Endothelial cell of umbilical vein (primary cell): ENCODE results near the gene SPINK13. TPM values are rescaled to one million over a fixed set of nuclear protein-coding genes. Genes with fewer than 3 reads are reported as not detected.

Experiments used
- BruUV-seq: library from RNA; stranded (reverse); fragments of 400-500 nt; replicated peaks from 2 replicates; lab custom pipeline; 2021; lab: Mats Ljungman, UMichigan
- CTCF ChIA-PET: fragments of 300-600, 350-600 bp; sonication (Branson Sonifier 250); formaldehyde crosslinking; loops from one replicate; lab custom pipeline; 2021; ENCODE audit warnings: antibody characterized with exemption, inconsistent platforms; lab: Charles Lee
- POLR2A ChIA-PET: fragments of 300-600, 350-600 bp; sonication (Branson Sonifier 250); formaldehyde crosslinking; loops from one replicate; lab custom pipeline; 2021; ENCODE audit warnings: antibody characterized with exemption, inconsistent platforms; lab: Charles Lee
- DNase-seq: peaks from one replicate; pipeline ENCODE4 v3.0.0-alpha.2; 2011; ENCODE audit warnings: low read depth, low spot score
- FAIRE-seq: peaks from 2 replicates; lab custom pipeline; 2011; peaks lifted over from hg19 to GRCh38; lab: Jason Lieb, UNC
- H2AFZ ChIP-seq: 2 replicates; pipeline ENCODE4 v1.6.0; 2012; ENCODE audit warnings: low read depth, low read length, control low read depth, inconsistent platforms
- H3K27ac ChIP-seq: 2 replicates; pipeline ENCODE4 v1.5.1; 2011; ENCODE audit warnings: low read depth, mild to moderate bottlenecking, control low read depth, low read length, moderate library complexity; ENCODE audit not compliant: insufficient read depth
- H3K27me3 ChIP-seq, 2 experiments: 2 replicates each; pipeline versions ENCODE4 v1.6.0 to v1.6.1; 2011; ENCODE audit warnings: low read length in 2 of 2, mixed read lengths in 1 of 2; ENCODE audit not compliant: control insufficient read depth in 2 of 2, insufficient read depth in 2 of 2
- H3K36me3 ChIP-seq, 2 experiments: 2 replicates in 1 of 2; 3 replicates in 1 of 2; pipeline ENCODE4 v1.5.1; 2011; ENCODE audit warnings: low read length in 2 of 2, mild to moderate bottlenecking in 1 of 2, moderate library complexity in 1 of 2; ENCODE audit not compliant: control insufficient read depth in 2 of 2, insufficient read depth in 2 of 2; ENCODE audit errors: extremely low read depth in 1 of 2
- H3K4me1 ChIP-seq: 3 replicates; pipeline ENCODE4 v1.5.1; 2011; ENCODE audit warnings: mild to moderate bottlenecking, low read length; ENCODE audit not compliant: control insufficient read depth, insufficient read depth; ENCODE audit errors: extremely low read depth
- H3K4me2 ChIP-seq: 2 replicates; pipeline ENCODE4 v1.6.1; 2011; ENCODE audit warnings: low read length, control low read depth, mixed read lengths; ENCODE audit not compliant: insufficient read depth
- H3K4me3 ChIP-seq, 3 experiments: fragments of 200-600 bp in 1 of 3; sonication (generic), shearing (Covaris generic) in 1 of 3; replicated peaks in 1 of 3; 2 replicates each; pipeline ENCODE4 v1.5.1; 2011 to 2016; ENCODE audit warnings: control low read depth in 3 of 3, low read length in 3 of 3, mild to moderate bottlenecking in 2 of 3, inconsistent platforms in 1 of 3, low read depth in 1 of 3, moderate library complexity in 1 of 3; ENCODE audit not compliant: insufficient read depth in 1 of 3
- H3K79me2 ChIP-seq: 2 replicates; pipeline ENCODE4 v1.6.0; 2012; ENCODE audit warnings: low read length, inconsistent platforms; ENCODE audit not compliant: control insufficient read depth, insufficient read depth
- H3K9ac ChIP-seq: replicated peaks from 2 replicates; pipeline ENCODE3; 2011; ENCODE audit warnings: low read length, control low read depth; ENCODE audit not compliant: insufficient read depth; ENCODE audit errors: extremely low read depth
- H3K9me1 ChIP-seq: replicated peaks from 3 replicates; pipeline ENCODE4 v1.6.0; 2011; ENCODE audit warnings: mild to moderate bottlenecking, low read length; ENCODE audit not compliant: control insufficient read depth, insufficient read depth; ENCODE audit errors: extremely low read depth
- H3K9me3 ChIP-seq: replicated peaks from 2 replicates; pipeline ENCODE4 v1.5.1; 2012; ENCODE audit warnings: low read length, inconsistent platforms; ENCODE audit not compliant: control insufficient read depth, insufficient read depth
- H4K20me1 ChIP-seq: replicated peaks from 2 replicates; pipeline ENCODE3; 2011; ENCODE audit warnings: mild to moderate bottlenecking, low read length; ENCODE audit not compliant: control insufficient read depth, insufficient read depth; ENCODE audit errors: extremely low read depth
- CTCF ChIP-seq, 2 donors: IDR thresholded peaks; 1 replicate in 1 of 2; 2 replicates in 1 of 2; pipeline ENCODE4 v1.5.1; 2011; ENCODE audit warnings: low read length in 2 of 2, mild to moderate bottlenecking in 2 of 2, moderate library complexity in 2 of 2, control low read depth in 1 of 2, inconsistent platforms in 1 of 2, low read depth in 1 of 2; ENCODE audit not compliant: insufficient read depth in 1 of 2; ENCODE audit errors: extremely low read depth in 1 of 2
- EZH2 ChIP-seq: IDR thresholded peaks from 2 replicates; pipeline ENCODE4 v1.6.1; 2012; ENCODE audit warnings: borderline replicate concordance, low read depth, mild to moderate bottlenecking, moderate library complexity, low read length, inconsistent platforms; ENCODE audit not compliant: severe bottlenecking
- FOS ChIP-seq: IDR thresholded peaks from 2 replicates; pipeline ENCODE4 v1.6.1; 2011; ENCODE audit warnings: mild to moderate bottlenecking, low read length, moderate library complexity, borderline replicate concordance; ENCODE audit not compliant: insufficient read depth
- GATA2 ChIP-seq: IDR thresholded peaks from 2 replicates; pipeline ENCODE4 v1.7.0; 2011; ENCODE audit warnings: low read depth, mild to moderate bottlenecking, moderate library complexity, mixed read lengths, low read length; ENCODE audit not compliant: insufficient read length, insufficient read depth
- JUN ChIP-seq: IDR thresholded peaks from 2 replicates; pipeline ENCODE4 v1.6.1; 2011; ENCODE audit warnings: borderline replicate concordance, low read depth; ENCODE audit not compliant: insufficient read length, insufficient read depth
- MYC ChIP-seq: IDR thresholded peaks from one replicate; pipeline ENCODE4 v1.6.1; 2011; ENCODE audit warnings: mild to moderate bottlenecking, low read depth, low read length
- POLR2A ChIP-seq: IDR thresholded peaks from 2 replicates; pipeline ENCODE4 v1.6.1; 2012; ENCODE audit warnings: low read depth, mild to moderate bottlenecking, control low read depth, low read length
- POLR2AphosphoS5 ChIP-seq: IDR thresholded peaks from 2 replicates; pipeline ENCODE4 v1.6.1; 2012; ENCODE audit warnings: low read depth, mild to moderate bottlenecking, control low read depth, low read length, moderate library complexity; ENCODE audit not compliant: insufficient read depth
- dilution Hi-C: fragments of 300-500 bp; cut with MboI; formaldehyde crosslinking; loops from one replicate; pipeline ENCODE4 v1.15.0; 2019; ENCODE audit warnings: low sequenced_read_pairs; ENCODE audit not compliant: extremely low pct_ligation_motif_present
- intact Hi-C: fragments of 100-400 bp; cut with micrococcal nuclease; formaldehyde crosslinking; loops from one replicate; pipeline ENCODE4 v1.10.0; 2022
- polyA plus RNA-seq, 4 experiments: library from polyadenylated mRNA; depleted of rRNA in 3 of 4; stranded (reverse) in 3 of 4; unstranded in 1 of 4; fragments of >200 nt; gene quantifications; 2 replicates each; pipeline versions ENCODE4 v1.2.1 to v1.2.3, GENCODE V29; 2011 to 2012; ENCODE audit warnings: missing spikeins in 1 of 4
- total RNA-seq: library from RNA; stranded (reverse); gene quantifications from 2 replicates; pipeline ENCODE4 v1.2.3, GENCODE V29; 2021
- TF ChIP-seq, protein P1 (sequence below): IDR thresholded peaks from 2 replicates; pipeline ENCODE4 v1.6.1; 2011; ENCODE audit not compliant: insufficient read depth, insufficient read length

SPINK13 gene
- total and polyA plus RNA-seq, 2 donors (not counting 3 experiments of a cell fraction or from before 2014, with no cell fraction given), result not detected

DNA sequence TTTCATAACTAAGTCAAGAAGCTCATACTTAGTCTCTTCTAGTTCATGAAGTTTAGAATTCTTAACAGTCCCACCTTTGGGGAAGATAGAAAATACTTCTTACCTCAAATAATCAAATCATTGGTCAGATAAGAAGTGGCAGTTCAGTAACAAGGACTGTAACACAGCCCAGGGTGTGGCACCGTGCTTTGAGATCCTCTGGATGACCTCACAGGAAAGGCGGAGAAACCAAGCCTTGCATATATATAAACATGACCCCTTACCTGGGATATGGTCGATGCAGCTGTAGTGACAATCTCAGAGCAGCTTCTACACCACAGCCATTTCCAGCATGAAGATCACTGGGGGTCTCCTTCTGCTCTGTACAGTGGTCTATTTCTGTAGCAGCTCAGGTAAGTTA is 43.6 kb downstream of the SPINK13 start, which contains the start of gene SPINK7:
Gene SPINK7, plus strand, starts transcription at position 271 of the 400 bp plus-strand sequence. Its CDS starts 61 bp downstream, at position 332.
- TF ChIP-seq FOS (no peak), CTCF (IDR thresholded peaks at IDR 0.05; ENCODE audit: extremely low read depth in 1 of 2, insufficient read depth in 1 of 2, low read depth in 1 of 2, low read length in 2 of 2) (no peak), MYC (no peak), POLR2A (no peak), JUN (no peak), POLR2AphosphoS5 (no peak), EZH2 (no peak), GATA2 (no peak)
- TF ChIP-seq, protein P1, sequence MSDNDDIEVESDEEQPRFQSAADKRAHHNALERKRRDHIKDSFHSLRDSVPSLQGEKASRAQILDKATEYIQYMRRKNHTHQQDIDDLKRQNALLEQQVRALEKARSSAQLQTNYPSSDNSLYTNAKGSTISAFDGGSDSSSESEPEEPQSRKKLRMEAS, result no peak
- Histone ChIP-seq H3K9ac (no peak within 1 kb of the TSS), H3K36me3 (no peaks in the 10 kb centered on the region), H3K27ac (no peak within 1 kb of the TSS), H3K4me1 (no peaks in the 10 kb centered on the region), H2AFZ (no peak within 1 kb of the TSS), H3K79me2 (no peaks in the 10 kb centered on the region), H3K27me3 (no peaks in the 10 kb centered on the region), H3K9me1 (no peaks in the 10 kb centered on the region), H3K4me2 (no peak within 1 kb of the TSS), H4K20me1 (no peaks in the 10 kb centered on the region), H3K9me3 (no peaks in the 10 kb centered on the region), H3K4me3 (no peak within 1 kb of the TSS)
- dilution Hi-C loops, result no loop called here
- POLR2A ChIA-PET, result no interaction called here
- intact Hi-C loops, result no loop called here
- no TSS peak for BruUV-seq
- DNase-seq (no peak), FAIRE-seq (no peak)
- CTCF ChIA-PET, result no interaction called here
